ENCODE measurements around the gene COX4I2.
A peak's percentile ranks its signal among the peaks of the same experiment; 100 is the strongest.
"Not testable (repeated sequence)": the region's sequence is repeated elsewhere in the genome, so short reads cannot be mapped to it uniquely, and the experiment has no call there.

The COX4I2 gene

GRCh38 chr20:31637660-31638059 is at the start of gene COX4I2:
Gene COX4I2, plus strand, starts transcription at chr20:31637912. Its CDS starts 1,106 bp downstream, at chr20:31639018.
- DNase-seq: no peak

- DNase-seq: no peak
Observed at GRCh38 chr20:31590717-31591225, 46.9 kb upstream of the COX4I2 start.

- no peak for DNase-seq
Observed at GRCh38 chr20:31593221-31594001, 44.3 kb upstream of the COX4I2 start.

GRCh38 chr20:31594002-31594557 is 43.6 kb upstream of the COX4I2 start:
- DNase-seq: no peak

GRCh38 chr20:31594558-31595379 is 42.9 kb upstream of the COX4I2 start:
- no peak for DNase-seq

- DNase-seq: no peak
Observed at GRCh38 chr20:31595380-31595653, 42.4 kb upstream of the COX4I2 start.

- DNase-seq: no peak
Observed at GRCh38 chr20:31595654-31596411, 41.9 kb upstream of the COX4I2 start.

GRCh38 chr20:31596412-31596715 is 41.3 kb upstream of the COX4I2 start:
- not testable (repeated sequence) for DNase-seq

- no peak for DNase-seq
Observed at GRCh38 chr20:31596831-31597480, 40.8 kb upstream of the COX4I2 start.

GRCh38 chr20:31597481-31597855 is 40.2 kb upstream of the COX4I2 start:
- DNase-seq: no peak

- no peak for DNase-seq
Observed at GRCh38 chr20:31602431-31602778, 35.3 kb upstream of the COX4I2 start.

GRCh38 chr20:31602779-31603441 is 34.8 kb upstream of the COX4I2 start:
- peak; percentile 64 for DNase-seq

- peak; percentile 80 for DNase-seq
Observed at GRCh38 chr20:31603822-31604566, 33.7 kb upstream of the COX4I2 start.

- no peak for DNase-seq
Observed at GRCh38 chr20:31604567-31605030, 33.1 kb upstream of the COX4I2 start.

- peak; percentile 82 for DNase-seq
Observed at GRCh38 chr20:31605031-31605901, 32.4 kb upstream of the COX4I2 start, which contains the start of gene ID1. Gene ID1, plus strand, starts transcription at chr20:31605289. Its CDS starts 99 bp downstream, at chr20:31605388.

GRCh38 chr20:31605902-31606803 is 31.6 kb upstream of the COX4I2 start:
- DNase-seq: no peak

GRCh38 chr20:31606804-31607639 is 30.7 kb upstream of the COX4I2 start:
- DNase-seq: no peak

GRCh38 chr20:31607640-31608250 is 30.0 kb upstream of the COX4I2 start:
- no peak for DNase-seq

Data from CD4-positive, alpha-beta T cell treated with Interleukin-4 for 4 hours (primary cell).